Upper lobe of left lung (tissue), 4 donors: Measurements from ENCODE around the gene PDE11A.

Source experiments
- POLR2A ChIP-seq, 4 donors: fragments of 450-650 bp; IDR thresholded peaks; one replicate each; pipeline ENCODE4 v1.5.1; 2016 to 2017; ENCODE audit warnings: antibody characterized with exemption in 4 of 4, mild to moderate bottlenecking in 2 of 4
- POLR2AphosphoS5 ChIP-seq, 2 donors: sonication (generic); formaldehyde crosslinking; IDR thresholded peaks; one replicate each; pipeline ENCODE4 v1.5.1; 2017; ENCODE audit warnings: antibody characterized with exemption in 2 of 2
- TF ChIP-seq, protein P1 (sequence below), 6 experiments: fragments of 450-650 bp in 4 of 6; fragments of 200-600 bp in 2 of 6; sonication (generic) in 2 of 6; IDR thresholded peaks; one replicate each; pipeline ENCODE4 v1.5.1; 2016 to 2019; ENCODE audit warnings: antibody characterized with exemption in 6 of 6

- no peak for TF ChIP-seq POLR2AphosphoS5 (IDR thresholded peaks at IDR 0.05)
- no peak for TF ChIP-seq POLR2A (IDR thresholded peaks at IDR 0.05)
- TF ChIP-seq, protein P1, sequence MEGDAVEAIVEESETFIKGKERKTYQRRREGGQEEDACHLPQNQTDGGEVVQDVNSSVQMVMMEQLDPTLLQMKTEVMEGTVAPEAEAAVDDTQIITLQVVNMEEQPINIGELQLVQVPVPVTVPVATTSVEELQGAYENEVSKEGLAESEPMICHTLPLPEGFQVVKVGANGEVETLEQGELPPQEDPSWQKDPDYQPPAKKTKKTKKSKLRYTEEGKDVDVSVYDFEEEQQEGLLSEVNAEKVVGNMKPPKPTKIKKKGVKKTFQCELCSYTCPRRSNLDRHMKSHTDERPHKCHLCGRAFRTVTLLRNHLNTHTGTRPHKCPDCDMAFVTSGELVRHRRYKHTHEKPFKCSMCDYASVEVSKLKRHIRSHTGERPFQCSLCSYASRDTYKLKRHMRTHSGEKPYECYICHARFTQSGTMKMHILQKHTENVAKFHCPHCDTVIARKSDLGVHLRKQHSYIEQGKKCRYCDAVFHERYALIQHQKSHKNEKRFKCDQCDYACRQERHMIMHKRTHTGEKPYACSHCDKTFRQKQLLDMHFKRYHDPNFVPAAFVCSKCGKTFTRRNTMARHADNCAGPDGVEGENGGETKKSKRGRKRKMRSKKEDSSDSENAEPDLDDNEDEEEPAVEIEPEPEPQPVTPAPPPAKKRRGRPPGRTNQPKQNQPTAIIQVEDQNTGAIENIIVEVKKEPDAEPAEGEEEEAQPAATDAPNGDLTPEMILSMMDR (IDR thresholded peaks at IDR 0.05): no peak
These were observed 422.7 kb downstream of the PDE11A start for GRCh38 chr2:177649568-177650518.
